BE2C (cell line): ENCODE results near the gene MS4A6A.

ENCODE experiments used
- DNase-seq: peaks from one replicate; pipeline ENCODE4 v3.0.0-alpha.2; 2020
- H3K27me3 ChIP-seq: fragments of 250-450 bp; sonication (Bioruptor Pico); 2 replicates; pipeline ENCODE4 v1.5.1; 2020; ENCODE audit warnings: mild to moderate bottlenecking
- H3K36me3 ChIP-seq: fragments of 250-450 bp; sonication (Bioruptor Pico); 2 replicates; pipeline ENCODE4 v1.5.1; 2020; ENCODE audit warnings: mild to moderate bottlenecking
- H3K4me1 ChIP-seq: fragments of 250-450 bp; sonication (Bioruptor Pico); 2 replicates; pipeline ENCODE4 v1.5.1; 2020
- H3K4me3 ChIP-seq: 2 replicates; pipeline ENCODE4 v1.5.1; 2011; ENCODE audit warnings: low read depth, low read length
- H3K9me3 ChIP-seq: fragments of 250-450 bp; sonication (Bioruptor Pico); 2 replicates; pipeline ENCODE4 v1.5.1; 2020
- TF ChIP-seq, protein P1 (sequence below): IDR thresholded peaks from 2 replicates; pipeline ENCODE4 v1.5.1; 2012; ENCODE audit warnings: mild to moderate bottlenecking, low read depth, low read length

Gene MS4A6A

DNA sequence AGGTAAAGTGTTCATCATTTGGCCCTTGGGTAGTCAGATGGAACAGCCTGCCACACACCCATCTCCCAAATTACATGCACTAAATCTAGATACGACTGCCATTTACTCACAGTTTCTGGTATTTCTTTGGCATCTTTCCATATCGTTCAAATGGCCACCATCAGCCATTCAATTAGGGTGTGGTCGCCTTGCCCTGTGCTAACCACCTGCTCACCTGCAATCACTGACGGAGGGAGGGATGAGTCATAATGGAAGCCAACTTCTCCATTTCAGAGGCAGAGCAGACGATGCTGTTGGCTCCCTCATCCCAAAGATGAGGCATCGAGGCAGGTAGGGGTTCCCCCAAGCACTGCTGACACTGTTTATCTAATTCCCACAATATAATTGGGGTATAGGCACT lies 14.6 kb downstream of the MS4A6A start:
- Histone ChIP-seq H3K36me3 (no peaks in the 10 kb centered on the region), H3K27me3 (no peaks in the 10 kb centered on the region), H3K4me3 (no peak overlapping the region), H3K4me1 (no peaks in the 10 kb centered on the region), H3K9me3 (no peaks in the 10 kb centered on the region)
- TF ChIP-seq, protein P1, sequence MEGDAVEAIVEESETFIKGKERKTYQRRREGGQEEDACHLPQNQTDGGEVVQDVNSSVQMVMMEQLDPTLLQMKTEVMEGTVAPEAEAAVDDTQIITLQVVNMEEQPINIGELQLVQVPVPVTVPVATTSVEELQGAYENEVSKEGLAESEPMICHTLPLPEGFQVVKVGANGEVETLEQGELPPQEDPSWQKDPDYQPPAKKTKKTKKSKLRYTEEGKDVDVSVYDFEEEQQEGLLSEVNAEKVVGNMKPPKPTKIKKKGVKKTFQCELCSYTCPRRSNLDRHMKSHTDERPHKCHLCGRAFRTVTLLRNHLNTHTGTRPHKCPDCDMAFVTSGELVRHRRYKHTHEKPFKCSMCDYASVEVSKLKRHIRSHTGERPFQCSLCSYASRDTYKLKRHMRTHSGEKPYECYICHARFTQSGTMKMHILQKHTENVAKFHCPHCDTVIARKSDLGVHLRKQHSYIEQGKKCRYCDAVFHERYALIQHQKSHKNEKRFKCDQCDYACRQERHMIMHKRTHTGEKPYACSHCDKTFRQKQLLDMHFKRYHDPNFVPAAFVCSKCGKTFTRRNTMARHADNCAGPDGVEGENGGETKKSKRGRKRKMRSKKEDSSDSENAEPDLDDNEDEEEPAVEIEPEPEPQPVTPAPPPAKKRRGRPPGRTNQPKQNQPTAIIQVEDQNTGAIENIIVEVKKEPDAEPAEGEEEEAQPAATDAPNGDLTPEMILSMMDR: no peak
- no peak for DNase-seq

DNA sequence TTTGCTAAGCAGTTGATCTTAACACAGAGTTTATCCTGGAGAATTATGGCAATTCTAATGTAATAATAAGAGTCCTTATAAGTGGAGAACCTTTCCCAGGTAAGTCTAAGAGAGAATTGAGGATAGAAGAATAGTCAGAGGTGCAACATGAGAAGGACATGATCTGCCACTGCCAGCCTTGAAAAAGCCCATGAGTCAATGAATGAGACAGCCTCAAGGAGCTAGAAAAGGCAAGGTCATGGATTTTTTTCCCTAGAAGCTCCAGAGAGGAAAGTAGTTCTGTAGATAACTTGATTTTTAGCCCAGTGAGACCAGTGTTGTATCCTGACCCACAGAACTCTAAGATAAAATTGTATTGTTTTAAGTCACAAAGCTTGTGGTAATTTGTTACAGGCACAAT lies 16.9 kb downstream of the MS4A6A start:
- no peak for DNase-seq
- Histone ChIP-seq H3K4me3 (no peak overlapping the region), H3K4me1 (no peaks in the 10 kb centered on the region), H3K9me3 (no peaks in the 10 kb centered on the region), H3K36me3 (no peaks in the 10 kb centered on the region), H3K27me3 (no peaks in the 10 kb centered on the region)
- TF ChIP-seq, protein P1: no peak

DNA sequence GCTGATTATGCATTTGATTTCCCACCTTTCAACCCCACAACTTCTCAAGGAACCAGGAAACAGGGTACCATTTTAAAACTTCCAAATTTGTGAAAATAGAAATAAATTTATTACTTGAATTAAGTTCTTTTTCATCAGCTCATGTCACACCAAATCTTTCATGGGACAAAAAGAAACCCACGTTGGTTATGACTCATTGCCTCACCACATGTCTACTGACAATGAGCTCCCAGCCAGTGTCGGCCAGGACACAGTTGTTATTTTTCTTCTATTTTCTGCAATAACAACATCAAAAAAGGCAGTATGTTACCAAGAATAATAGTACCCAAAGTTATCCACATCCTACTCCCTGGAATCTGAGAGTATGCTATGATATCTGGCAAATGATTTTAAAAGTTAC lies 17.3 kb downstream of the MS4A6A start:
- no peaks in the 10 kb centered on the region for H3K9me3 ChIP-seq
- DNase-seq: no peak
- H3K4me3 ChIP-seq: no peak overlapping the region
- H3K36me3 ChIP-seq: no peaks in the 10 kb centered on the region
- H3K27me3 ChIP-seq: no peaks in the 10 kb centered on the region
- H3K4me1 ChIP-seq: no peaks in the 10 kb centered on the region
- TF ChIP-seq, protein P1: no peak

DNA sequence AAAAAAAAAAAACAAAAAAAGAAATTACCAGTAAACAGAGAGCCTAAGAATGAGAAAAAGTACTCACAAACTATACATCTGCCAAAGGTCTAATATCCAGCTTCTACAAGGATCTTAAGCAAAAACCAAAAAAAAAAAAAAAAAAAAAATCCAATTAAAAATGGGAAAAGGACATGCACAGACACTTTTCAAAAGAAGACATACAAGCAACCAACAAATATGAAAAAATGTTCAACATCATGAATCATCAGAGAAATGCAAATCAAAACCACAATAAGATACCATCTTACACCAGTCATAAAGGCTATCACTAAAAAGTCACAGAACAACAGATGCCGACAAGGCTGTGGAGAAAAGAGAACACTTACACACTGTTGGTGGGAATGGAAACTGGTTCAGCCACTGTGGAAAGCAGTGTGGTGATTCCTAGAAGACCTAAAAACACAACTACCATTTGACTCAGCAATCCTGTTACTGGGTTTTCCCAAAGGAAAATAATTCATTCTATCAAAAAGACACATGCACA lies 18.3 kb downstream of the MS4A6A start:
- H3K4me3 ChIP-seq: no peak overlapping the region
- no peaks in the 10 kb centered on the region for H3K36me3 ChIP-seq
- no peaks in the 10 kb centered on the region for H3K9me3 ChIP-seq
- TF ChIP-seq, protein P1: no peak
- no peaks in the 10 kb centered on the region for H3K4me1 ChIP-seq
- H3K27me3 ChIP-seq: no peaks in the 10 kb centered on the region
- DNase-seq: no peak

DNA sequence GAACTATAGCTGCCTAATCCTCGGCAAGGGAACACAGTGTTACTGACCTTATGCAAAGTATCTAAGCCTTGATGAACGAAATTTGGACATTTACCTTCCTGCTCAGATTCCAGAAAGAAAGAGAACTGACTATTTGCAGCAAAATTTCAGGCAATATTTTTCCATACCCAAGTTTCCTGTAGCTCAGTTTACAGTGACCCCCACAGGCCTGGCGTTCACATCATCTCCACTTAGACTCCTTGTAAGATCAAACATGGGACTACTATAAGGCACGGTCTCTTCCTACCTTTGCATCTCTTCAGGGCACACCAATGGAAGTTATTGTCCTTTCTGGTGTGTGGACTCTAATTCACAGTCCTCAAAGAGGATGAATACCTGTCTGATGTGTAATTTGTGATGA lies 21.1 kb downstream of the MS4A6A start:
- Histone ChIP-seq H3K27me3 (no peaks in the 10 kb centered on the region), H3K36me3 (no peaks in the 10 kb centered on the region), H3K4me1 (no peaks in the 10 kb centered on the region), H3K4me3 (no peak overlapping the region), H3K9me3 (no peaks in the 10 kb centered on the region)
- TF ChIP-seq, protein P1: no peak
- DNase-seq: no peak

DNA sequence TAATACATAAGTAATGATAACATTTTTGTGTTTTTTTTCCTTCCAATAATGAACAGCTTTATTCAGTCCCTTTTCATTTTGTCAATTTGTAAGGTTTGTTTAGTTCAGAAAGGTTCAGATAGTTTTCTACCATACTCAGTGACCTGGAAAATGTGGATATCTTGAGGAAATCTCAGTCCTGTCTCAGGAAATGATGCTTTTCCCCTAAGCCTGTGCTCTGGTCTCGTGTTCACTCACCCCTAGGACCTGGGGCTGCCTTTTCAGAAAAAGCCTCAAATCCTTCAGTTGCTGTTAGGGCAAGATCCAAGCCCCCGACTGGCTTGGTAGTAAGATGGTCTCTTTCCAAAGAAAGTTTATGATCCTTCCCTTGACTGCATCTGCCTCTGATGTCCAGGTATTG lies 21.8 kb downstream of the MS4A6A start:
- no peak overlapping the region for H3K4me3 ChIP-seq
- no peak for DNase-seq
- H3K27me3 ChIP-seq: no peaks in the 10 kb centered on the region
- no peaks in the 10 kb centered on the region for H3K36me3 ChIP-seq
- TF ChIP-seq, protein P1: no peak
- H3K4me1 ChIP-seq: no peaks in the 10 kb centered on the region
- no peaks in the 10 kb centered on the region for H3K9me3 ChIP-seq
